ENCODE results near the gene DDOST. TPM values are rescaled to one million over a fixed set of nuclear protein-coding genes. Genes with fewer than 3 reads are reported as not detected.

DDOST gene
- total and polyA plus RNA-seq, 8 donors: 189 to 246 (median 202) TPM

- no peak for DNase-seq
- Histone ChIP-seq H3K4me1 (no peaks in the 10 kb centered on the region), H3K9me3 (no peaks in the 10 kb centered on the region), H3K4me3 (no peak overlapping the region), H3K27me3 (no peaks in the 10 kb centered on the region), H3K27ac (no peak overlapping the region), H3K36me3 (no peaks in the 10 kb centered on the region)
- ATAC-seq: no peak
- intact Hi-C loops (cut with DNase I): no loop called here
- no peak for TF ChIP-seq CTCF (IDR thresholded peaks at IDR 0.05)
Observed at GRCh38 chr1:20703124-20703756, 42.1 kb upstream of the DDOST start.

- Histone ChIP-seq H3K4me3 (no peak overlapping the region), H3K36me3 (no peaks in the 10 kb centered on the region), H3K27ac (no peak overlapping the region), H3K9me3 (no peaks in the 10 kb centered on the region), H3K4me1 (peaks cover 0 to under 1% of the 10 kb centered on the region in 2 donors), H3K27me3 (no peaks in the 10 kb centered on the region)
- peak; percentile 27 for ATAC-seq
- no peak for TF ChIP-seq CTCF (IDR thresholded peaks at IDR 0.05)
- intact Hi-C loops (cut with DNase I): no loop called here
- DNase-seq: no peak
Observed at GRCh38 chr1:20702416-20702815, 41.2 kb upstream of the DDOST start.

GRCh38 chr1:20701847-20702246, 40.7 kb upstream of the DDOST start:
- Histone ChIP-seq H3K36me3 (no peaks in the 10 kb centered on the region), H3K4me3 (no peak overlapping the region), H3K4me1 (peaks cover 0 to 6% of the 10 kb centered on the region in 2 donors), H3K27ac (no peak overlapping the region), H3K9me3 (no peaks in the 10 kb centered on the region), H3K27me3 (no peaks in the 10 kb centered on the region)
- intact Hi-C loops (cut with DNase I): no loop called here
- DNase-seq (no peak), ATAC-seq (no peak)
- no peak for TF ChIP-seq CTCF (IDR thresholded peaks at IDR 0.05)

GRCh38 chr1:20701446-20701845, 40.3 kb upstream of the DDOST start:
- Histone ChIP-seq H3K9me3 (no peaks in the 10 kb centered on the region), H3K27me3 (no peaks in the 10 kb centered on the region), H3K36me3 (no peaks in the 10 kb centered on the region), H3K27ac (no peak overlapping the region), H3K4me1 (peaks cover under 1 to 10% of the 10 kb centered on the region in 2 donors), H3K4me3 (no peak overlapping the region)
- no peak for ATAC-seq
- no peak for DNase-seq
- no peak for TF ChIP-seq CTCF (IDR thresholded peaks at IDR 0.05)
- intact Hi-C loops (cut with DNase I): no loop called here

- intact Hi-C loops (cut with DNase I): no loop called here
- H3K27ac ChIP-seq: no peak overlapping the region
- H3K9me3 ChIP-seq: no peaks in the 10 kb centered on the region
- DNase-seq (no peak), ATAC-seq (no peak)
- H3K4me3 ChIP-seq: no peak overlapping the region
- H3K4me1 ChIP-seq: peaks cover 3 to 16% of the 10 kb centered on the region in 2 donors
- H3K36me3 ChIP-seq: no peaks in the 10 kb centered on the region
- H3K27me3 ChIP-seq: no peaks in the 10 kb centered on the region
- TF ChIP-seq CTCF (IDR thresholded peaks at IDR 0.05): no peak
Observed at GRCh38 chr1:20700636-20701215, 39.6 kb upstream of the DDOST start.
